Astrocyte of the cerebellum (primary cell): ENCODE data around the gene PTRHD1.

Experiments used
- DNase-seq: peaks from one replicate; pipeline ENCODE4 v3.0.0-alpha.2; 2011; ENCODE audit warnings: low read depth
- H3K4me3 ChIP-seq: 2 replicates; pipeline ENCODE4 v1.5.1; 2011; ENCODE audit warnings: mild to moderate bottlenecking, low read depth, low read length, moderate library complexity
- CTCF ChIP-seq: IDR thresholded peaks from 2 replicates; pipeline ENCODE4 v1.5.1; 2012; ENCODE audit warnings: low read length, low read depth, moderate library complexity, mild to moderate bottlenecking; ENCODE audit errors: missing control alignments
- in situ Hi-C: cut with HindIII; loops from 2 replicates; pipeline ENCODE4 v1.10.0; 2017; ENCODE audit warnings: low sequenced_read_pairs

The PTRHD1 gene

GRCh38 chr2:24819442-24820174, 26.4 kb upstream of the PTRHD1 start:
- no peak for DNase-seq
- no peak overlapping the region for H3K4me3 ChIP-seq
- TF ChIP-seq CTCF: no peak
- in situ Hi-C loops: loop anchor here (25.0 kb wide), 1 partner anchor 407 kb away; no protein-coding TSS in a partner anchor

GRCh38 chr2:24818721-24819167, 25.6 kb upstream of the PTRHD1 start:
- no peak overlapping the region for H3K4me3 ChIP-seq
- DNase-seq: no peak
- in situ Hi-C loops: loop anchor here (25.0 kb wide), 1 partner anchor 406 kb away; no protein-coding TSS in a partner anchor
- TF ChIP-seq CTCF: no peak

DNA sequence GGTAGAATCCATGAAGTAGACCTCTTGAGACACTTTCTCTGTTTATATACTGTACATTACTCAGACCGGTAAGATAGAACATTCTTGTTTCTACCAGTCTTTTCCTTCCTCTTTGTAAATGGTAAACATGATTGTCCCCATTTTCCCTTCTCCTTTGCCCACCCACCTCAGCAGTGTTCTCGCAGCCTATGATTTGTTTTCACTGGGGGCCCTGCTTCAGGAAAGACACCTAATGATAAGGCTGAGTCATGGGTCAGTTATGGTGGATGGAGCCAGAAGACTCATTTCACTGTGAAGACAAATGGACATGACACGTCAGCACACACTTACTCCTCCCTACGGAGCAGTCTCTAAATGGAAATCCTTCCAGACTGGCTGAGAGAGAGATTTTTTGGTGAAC, 23.7 kb upstream of the PTRHD1 start:
- peak; percentile 60 for DNase-seq

GRCh38 chr2:24816404-24816803, 23.2 kb upstream of the PTRHD1 start:
- in situ Hi-C loops: loop anchor here (25.0 kb wide), 1 partner anchor 404 kb away; no protein-coding TSS in a partner anchor
- no peak for DNase-seq
- no peak overlapping the region for H3K4me3 ChIP-seq
- no peak for TF ChIP-seq CTCF

More for the DNA sequence above, 23.7 kb upstream of the PTRHD1 start:
- in situ Hi-C loops: loop anchor here (25.0 kb wide), 1 partner anchor 405 kb away; no protein-coding TSS in a partner anchor
- TF ChIP-seq CTCF: no peak
- H3K4me3 ChIP-seq: no peak overlapping the region

DNA sequence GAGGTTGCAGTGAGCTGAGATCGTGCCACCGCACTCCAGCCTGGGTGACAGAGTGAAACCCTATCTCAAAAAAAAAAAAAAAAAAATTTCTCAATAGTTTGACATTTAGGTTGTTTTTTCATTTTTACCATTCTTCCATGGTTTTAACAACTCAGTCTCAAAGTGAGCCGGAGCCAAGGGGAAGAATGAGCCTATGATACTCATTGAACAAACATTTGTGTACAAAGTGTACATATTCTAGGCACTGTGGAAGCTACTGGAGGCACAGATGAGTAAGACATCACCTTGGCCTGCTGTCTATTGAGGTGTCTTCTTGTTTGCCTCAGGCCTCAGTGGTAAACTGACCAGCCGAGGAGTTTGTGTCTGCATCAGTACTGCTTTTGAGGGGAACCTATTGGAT, 22.0 kb upstream of the PTRHD1 start:
- no peak for TF ChIP-seq CTCF
- DNase-seq: no peak
- H3K4me3 ChIP-seq: no peak overlapping the region
- in situ Hi-C loops: loop anchor here (25.0 kb wide), 1 partner anchor 403 kb away; no protein-coding TSS in a partner anchor

- DNase-seq: no peak
- in situ Hi-C loops: loop anchor here (25.0 kb wide), 1 partner anchor 402 kb away; no protein-coding TSS in a partner anchor
- no peak for TF ChIP-seq CTCF
- no peak overlapping the region for H3K4me3 ChIP-seq
Observed at GRCh38 chr2:24814516-24814915, 21.3 kb upstream of the PTRHD1 start.
